Esophagus muscularis mucosa (tissue), 3 donors: ENCODE measurements around the gene TAGLN2.

ENCODE experiments used
- POLR2A ChIP-seq: fragments of 450-650 bp; IDR thresholded peaks from one replicate; pipeline ENCODE4 v1.6.1; 2017; ENCODE audit warnings: antibody characterized with exemption, moderate library complexity, mild to moderate bottlenecking, low read depth
- TF ChIP-seq, protein P1 (sequence below), 3 experiments: fragments of 200-600 bp in 2 of 3; fragments of 450-650 bp in 1 of 3; sonication (generic) in 2 of 3; IDR thresholded peaks; one replicate each; pipeline ENCODE4 v1.5.1; 2017 to 2019; ENCODE audit warnings: antibody characterized with exemption in 3 of 3, mild to moderate bottlenecking in 2 of 3, moderate library complexity in 1 of 3

DNA sequence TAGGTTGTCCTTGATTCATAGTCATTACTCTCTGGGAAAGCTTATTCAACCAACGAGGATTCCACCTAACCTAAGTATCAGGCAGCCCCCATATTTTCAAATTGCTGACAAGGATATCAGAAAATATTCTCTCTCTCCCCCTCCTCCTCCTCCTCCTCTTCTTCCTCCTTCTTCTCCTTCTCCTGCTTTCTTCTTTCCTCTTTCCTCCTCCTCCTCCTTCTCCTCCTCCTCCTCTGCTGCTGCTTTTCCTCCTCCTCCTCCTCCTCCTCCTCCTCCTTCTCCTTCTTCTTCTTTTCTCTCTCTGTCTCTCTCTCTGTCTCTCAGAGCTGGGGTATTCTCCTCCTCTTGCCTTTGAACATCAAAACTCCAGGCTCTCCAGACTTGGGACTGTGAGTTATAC is 22.6 kb upstream of the TAGLN2 start:
- TF ChIP-seq, protein P1, sequence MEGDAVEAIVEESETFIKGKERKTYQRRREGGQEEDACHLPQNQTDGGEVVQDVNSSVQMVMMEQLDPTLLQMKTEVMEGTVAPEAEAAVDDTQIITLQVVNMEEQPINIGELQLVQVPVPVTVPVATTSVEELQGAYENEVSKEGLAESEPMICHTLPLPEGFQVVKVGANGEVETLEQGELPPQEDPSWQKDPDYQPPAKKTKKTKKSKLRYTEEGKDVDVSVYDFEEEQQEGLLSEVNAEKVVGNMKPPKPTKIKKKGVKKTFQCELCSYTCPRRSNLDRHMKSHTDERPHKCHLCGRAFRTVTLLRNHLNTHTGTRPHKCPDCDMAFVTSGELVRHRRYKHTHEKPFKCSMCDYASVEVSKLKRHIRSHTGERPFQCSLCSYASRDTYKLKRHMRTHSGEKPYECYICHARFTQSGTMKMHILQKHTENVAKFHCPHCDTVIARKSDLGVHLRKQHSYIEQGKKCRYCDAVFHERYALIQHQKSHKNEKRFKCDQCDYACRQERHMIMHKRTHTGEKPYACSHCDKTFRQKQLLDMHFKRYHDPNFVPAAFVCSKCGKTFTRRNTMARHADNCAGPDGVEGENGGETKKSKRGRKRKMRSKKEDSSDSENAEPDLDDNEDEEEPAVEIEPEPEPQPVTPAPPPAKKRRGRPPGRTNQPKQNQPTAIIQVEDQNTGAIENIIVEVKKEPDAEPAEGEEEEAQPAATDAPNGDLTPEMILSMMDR (IDR thresholded peaks at IDR 0.05), result no peak
- TF ChIP-seq POLR2A, result no peak
